ENCODE results near the gene FASN.

FASN gene

DNA sequence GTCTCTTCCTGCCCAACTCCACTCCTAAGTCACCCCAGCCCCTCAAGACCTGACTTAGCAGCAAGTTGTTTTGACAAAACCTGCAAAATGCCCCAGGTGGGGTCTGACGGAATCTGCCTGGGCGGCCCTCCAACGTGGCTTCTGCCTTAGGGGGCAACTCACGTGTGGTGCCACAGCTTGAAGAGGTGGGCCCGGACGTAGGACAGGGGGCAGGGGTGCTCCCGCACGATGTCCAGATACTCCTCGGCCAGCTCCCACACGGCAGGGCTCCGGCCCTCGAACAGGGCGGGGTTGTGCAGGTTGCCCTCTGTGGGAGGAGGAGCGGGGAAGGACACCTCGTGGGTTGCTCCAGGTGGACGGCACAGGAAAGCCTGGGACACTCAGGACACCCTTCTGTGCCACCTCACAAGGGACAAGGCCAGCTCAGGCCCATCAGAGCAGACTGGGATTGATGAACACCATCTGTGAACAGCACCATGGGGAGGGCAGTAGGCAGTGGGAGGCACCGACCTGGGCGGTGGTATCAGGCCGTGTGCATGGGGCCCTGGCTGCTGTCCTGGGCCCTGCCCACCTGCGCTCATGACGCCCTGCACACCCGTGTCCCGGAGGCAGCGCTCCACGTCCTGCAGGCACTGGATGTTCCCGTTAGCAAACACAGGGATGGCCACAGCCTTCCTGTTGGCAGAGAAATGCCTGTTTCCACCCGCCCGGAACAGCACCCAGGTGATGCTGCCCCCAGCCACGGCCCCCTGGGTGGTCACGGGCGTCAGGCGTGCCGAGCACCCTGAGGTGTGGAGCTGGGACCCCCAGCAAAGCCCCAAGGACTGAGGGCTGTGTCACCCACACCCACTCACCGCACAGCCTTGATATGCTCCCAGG is 36.8 kb downstream of the FASN start:
- no CpG with 5 or more reads among the region's 34 CpGs for WGBS, 2 donors (ENCODE audit: extremely low coverage in 2 of 2, insufficient read length in 2 of 2, insufficient replicate concordance in 1 of 2)
- no peak overlapping the region for H3K27ac ChIP-seq (replicated peaks; ENCODE audit: low read length)
- peaks cover 7 to 8% of the 10 kb centered on the region in 2 donors for H3K4me1 ChIP-seq (ENCODE audit: control insufficient read depth in 2 of 2, insufficient read depth in 1 of 2, low read depth in 1 of 2, low read length in 2 of 2)
- peak overlapping the region; percentile 65 for H4K8ac ChIP-seq (ENCODE audit: low read depth, low read length)
- H2AFZ ChIP-seq (ENCODE audit: low read length), result no peak overlapping the region
- no peak overlapping the region for H4K91ac ChIP-seq (ENCODE audit: low read depth, low read length, poor library complexity)
- no peak overlapping the region for H3K4ac ChIP-seq (ENCODE audit: low read length)
- H3K23ac ChIP-seq (ENCODE audit: low read depth, low read length, poor library complexity), result peak overlapping the region; percentile 20
- H2BK5ac ChIP-seq (ENCODE audit: low read length), result peak overlapping the region; percentile 13
- H3K9me3 ChIP-seq (replicated peaks in 1 of 2; ENCODE audit: control insufficient read depth in 2 of 2, insufficient read depth in 1 of 2, low read depth in 1 of 2, low read length in 2 of 2), result no peaks in the 10 kb centered on the region
- H3K9ac ChIP-seq (ENCODE audit: low read depth, low read length, poor library complexity), result no peak overlapping the region
- H3K18ac ChIP-seq (ENCODE audit: low read length), result peak overlapping the region; percentile 28
- peak overlapping the region in 1 of 2 donors; percentile 65 for H3K4me3 ChIP-seq (ENCODE audit: low read length in 2 of 2)
- no peak overlapping the region for H2BK15ac ChIP-seq (ENCODE audit: low read length)
- H2BK12ac ChIP-seq (ENCODE audit: low read length), result no peak overlapping the region
- H3K4me2 ChIP-seq (ENCODE audit: insufficient read depth, low read length, poor library complexity, severe bottlenecking), result no peak overlapping the region
- H2AK5ac ChIP-seq (ENCODE audit: low read depth, low read length), result peak overlapping the region; percentile 37
- H3K27me3 ChIP-seq (ENCODE audit: control insufficient read depth in 3 of 3, insufficient read depth in 3 of 3, low read depth in 1 of 3, low read length in 3 of 3), result no peaks in the 10 kb centered on the region
- peaks cover 54 to 77% of the 10 kb centered on the region in 2 donors for H3K36me3 ChIP-seq (replicated peaks in 1 of 2; ENCODE audit: control insufficient read depth in 2 of 2, insufficient read depth in 2 of 2, low read length in 2 of 2)
- no peak for DNase-seq (ENCODE audit: low spot score)
- H3K79me1 ChIP-seq (ENCODE audit: low read depth, low read length), result peaks cover 14% of the 10 kb centered on the region
- H2BK120ac ChIP-seq (ENCODE audit: low read depth, low read length), result no peak overlapping the region
- H3K14ac ChIP-seq (ENCODE audit: low read length), result no peak overlapping the region

DNA sequence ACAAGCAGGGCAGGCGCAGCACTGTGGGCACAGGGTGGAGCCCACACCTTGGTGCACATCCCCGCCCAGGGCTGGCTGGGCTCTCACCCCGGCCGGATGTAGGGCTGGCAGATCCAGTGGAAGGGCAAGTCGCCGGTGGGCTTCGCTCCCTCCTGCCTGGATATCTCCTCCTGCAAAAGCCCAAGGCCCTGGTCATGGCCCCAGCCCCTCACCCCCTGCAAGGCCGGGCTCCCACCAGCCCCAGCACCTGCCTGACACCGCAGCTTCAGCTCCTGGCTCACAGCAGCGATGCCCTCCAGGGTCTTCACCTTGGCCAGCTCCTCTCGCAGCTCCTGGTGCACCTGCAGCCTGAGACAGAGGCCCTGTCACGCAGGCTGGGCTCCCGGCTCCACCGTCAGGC is 37.4 kb downstream of the FASN start:
- Histone ChIP-seq H2AK5ac (ENCODE audit: low read depth, low read length) (no peak overlapping the region), H3K36me3 (replicated peaks in 1 of 2; ENCODE audit: control insufficient read depth in 2 of 2, insufficient read depth in 2 of 2, low read length in 2 of 2) (peaks cover 61 to 84% of the 10 kb centered on the region in 2 donors), H3K14ac (ENCODE audit: low read length) (no peak overlapping the region), H3K27me3 (ENCODE audit: control insufficient read depth in 3 of 3, insufficient read depth in 3 of 3, low read depth in 1 of 3, low read length in 3 of 3) (no peaks in the 10 kb centered on the region), H4K91ac (ENCODE audit: low read depth, low read length, poor library complexity) (no peak overlapping the region), H2AFZ (ENCODE audit: low read length) (no peak overlapping the region), H3K79me1 (ENCODE audit: low read depth, low read length) (peaks cover 14% of the 10 kb centered on the region), H2BK120ac (ENCODE audit: low read depth, low read length) (no peak overlapping the region), H3K18ac (ENCODE audit: low read length) (peak overlapping the region; percentile 28), H3K4ac (ENCODE audit: low read length) (no peak overlapping the region), H3K4me1 (ENCODE audit: control insufficient read depth in 2 of 2, insufficient read depth in 1 of 2, low read depth in 1 of 2, low read length in 2 of 2) (peaks cover 4 to 8% of the 10 kb centered on the region in 2 donors), H3K4me2 (ENCODE audit: insufficient read depth, low read length, poor library complexity, severe bottlenecking) (no peak overlapping the region), H4K8ac (ENCODE audit: low read depth, low read length) (no peak overlapping the region), H3K9me3 (replicated peaks in 1 of 2; ENCODE audit: control insufficient read depth in 2 of 2, insufficient read depth in 1 of 2, low read depth in 1 of 2, low read length in 2 of 2) (no peaks in the 10 kb centered on the region), H3K9ac (ENCODE audit: low read depth, low read length, poor library complexity) (no peak overlapping the region), H2BK12ac (ENCODE audit: low read length) (no peak overlapping the region), H2BK15ac (ENCODE audit: low read length) (no peak overlapping the region), H3K27ac (replicated peaks; ENCODE audit: low read length) (no peak overlapping the region), H2BK5ac (ENCODE audit: low read length) (peak overlapping the region; percentile 13), H3K23ac (ENCODE audit: low read depth, low read length, poor library complexity) (peak overlapping the region; percentile 73), H3K4me3 (ENCODE audit: low read length in 2 of 2) (no peak overlapping the region)
- DNase-seq (ENCODE audit: low spot score), result no peak
- WGBS, 2 donors (ENCODE audit: extremely low coverage in 2 of 2, insufficient read length in 2 of 2, insufficient replicate concordance in 1 of 2), result no CpG with 5 or more reads among the region's 14 CpGs

DNA sequence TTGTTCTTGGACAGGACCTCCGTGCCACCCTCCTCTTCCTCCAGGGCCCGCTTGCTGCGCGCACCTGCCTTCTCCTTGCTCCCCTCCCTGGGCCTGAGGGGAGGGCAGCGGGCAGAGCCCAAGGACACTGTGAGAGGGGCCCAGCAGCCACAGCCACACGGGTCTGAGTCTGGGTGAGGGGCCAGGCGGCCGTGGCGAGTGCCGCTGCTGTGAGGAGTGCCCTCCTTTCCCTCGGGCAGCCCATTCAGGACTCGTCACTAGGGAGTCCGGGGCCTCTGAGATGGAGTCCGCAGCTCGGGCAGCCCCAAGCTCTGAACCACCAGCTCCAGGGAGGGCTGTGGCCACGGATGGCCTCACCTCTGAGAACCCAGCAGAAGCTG is 38.0 kb downstream of the FASN start:
- DNase-seq (ENCODE audit: low spot score), result no peak
- Histone ChIP-seq H3K14ac (ENCODE audit: low read length) (no peak overlapping the region), H3K9ac (ENCODE audit: low read depth, low read length, poor library complexity) (no peak overlapping the region), H2BK15ac (ENCODE audit: low read length) (no peak overlapping the region), H3K23ac (ENCODE audit: low read depth, low read length, poor library complexity) (no peak overlapping the region), H3K18ac (ENCODE audit: low read length) (no peak overlapping the region), H3K9me3 (replicated peaks in 1 of 2; ENCODE audit: control insufficient read depth in 2 of 2, insufficient read depth in 1 of 2, low read depth in 1 of 2, low read length in 2 of 2) (no peaks in the 10 kb centered on the region), H3K27me3 (ENCODE audit: control insufficient read depth in 3 of 3, insufficient read depth in 3 of 3, low read depth in 1 of 3, low read length in 3 of 3) (no peaks in the 10 kb centered on the region), H4K91ac (ENCODE audit: low read depth, low read length, poor library complexity) (no peak overlapping the region), H3K4me2 (ENCODE audit: insufficient read depth, low read length, poor library complexity, severe bottlenecking) (no peak overlapping the region), H3K4me3 (ENCODE audit: low read length in 2 of 2) (no peak overlapping the region), H2AFZ (ENCODE audit: low read length) (no peak overlapping the region), H2BK120ac (ENCODE audit: low read depth, low read length) (no peak overlapping the region), H3K4ac (ENCODE audit: low read length) (no peak overlapping the region), H2AK5ac (ENCODE audit: low read depth, low read length) (no peak overlapping the region), H3K27ac (replicated peaks; ENCODE audit: low read length) (no peak overlapping the region), H3K36me3 (replicated peaks in 1 of 2; ENCODE audit: control insufficient read depth in 2 of 2, insufficient read depth in 2 of 2, low read length in 2 of 2) (peaks cover 66 to 89% of the 10 kb centered on the region in 2 donors), H3K4me1 (ENCODE audit: control insufficient read depth in 2 of 2, insufficient read depth in 1 of 2, low read depth in 1 of 2, low read length in 2 of 2) (peaks cover 4 to 7% of the 10 kb centered on the region in 2 donors), H2BK12ac (ENCODE audit: low read length) (no peak overlapping the region), H4K8ac (ENCODE audit: low read depth, low read length) (no peak overlapping the region), H2BK5ac (ENCODE audit: low read length) (no peak overlapping the region), H3K79me1 (ENCODE audit: low read depth, low read length) (peaks cover 11% of the 10 kb centered on the region)
- WGBS, 2 donors (ENCODE audit: extremely low coverage in 2 of 2, insufficient read length in 2 of 2, insufficient replicate concordance in 1 of 2), result no CpG with 5 or more reads among the region's 16 CpGs

GRCh38 chr17:82059272-82060000 is 38.6 kb downstream of the FASN start:
- no peak overlapping the region for H3K4ac ChIP-seq (ENCODE audit: low read length)
- H3K9me3 ChIP-seq (replicated peaks in 1 of 2; ENCODE audit: control insufficient read depth in 2 of 2, insufficient read depth in 1 of 2, low read depth in 1 of 2, low read length in 2 of 2), result no peaks in the 10 kb centered on the region
- no peak overlapping the region for H4K91ac ChIP-seq (ENCODE audit: low read depth, low read length, poor library complexity)
- peaks cover 10% of the 10 kb centered on the region for H3K79me1 ChIP-seq (ENCODE audit: low read depth, low read length)
- H2BK5ac ChIP-seq (ENCODE audit: low read length), result no peak overlapping the region
- H3K18ac ChIP-seq (ENCODE audit: low read length), result no peak overlapping the region
- H2BK15ac ChIP-seq (ENCODE audit: low read length), result no peak overlapping the region
- no CpG with 5 or more reads among the region's 19 CpGs for whole genome bisulfite sequencing, 2 donors (ENCODE audit: extremely low coverage in 2 of 2, insufficient read length in 2 of 2, insufficient replicate concordance in 1 of 2)
- no peak overlapping the region for H2AFZ ChIP-seq (ENCODE audit: low read length)
- H2BK12ac ChIP-seq (ENCODE audit: low read length), result no peak overlapping the region
- no peak overlapping the region for H2AK5ac ChIP-seq (ENCODE audit: low read depth, low read length)
- no peak overlapping the region for H3K27ac ChIP-seq (replicated peaks; ENCODE audit: low read length)
- H3K4me2 ChIP-seq (ENCODE audit: insufficient read depth, low read length, poor library complexity, severe bottlenecking), result no peak overlapping the region
- H3K23ac ChIP-seq (ENCODE audit: low read depth, low read length, poor library complexity), result no peak overlapping the region
- H3K4me3 ChIP-seq (ENCODE audit: low read length in 2 of 2), result peak overlapping the region in 1 of 2 donors; percentile 22
- H4K8ac ChIP-seq (ENCODE audit: low read depth, low read length), result no peak overlapping the region
- no peak overlapping the region for H3K14ac ChIP-seq (ENCODE audit: low read length)
- no peak overlapping the region for H2BK120ac ChIP-seq (ENCODE audit: low read depth, low read length)
- no peak for DNase-seq (ENCODE audit: low spot score)
- no peak overlapping the region for H3K9ac ChIP-seq (ENCODE audit: low read depth, low read length, poor library complexity)
- peaks cover under 1 to 1% of the 10 kb centered on the region in 2 donors for H3K4me1 ChIP-seq (ENCODE audit: control insufficient read depth in 2 of 2, insufficient read depth in 1 of 2, low read depth in 1 of 2, low read length in 2 of 2)
- H3K27me3 ChIP-seq (ENCODE audit: control insufficient read depth in 3 of 3, insufficient read depth in 3 of 3, low read depth in 1 of 3, low read length in 3 of 3), result no peaks in the 10 kb centered on the region
- H3K36me3 ChIP-seq (replicated peaks in 1 of 2; ENCODE audit: control insufficient read depth in 2 of 2, insufficient read depth in 2 of 2, low read length in 2 of 2), result peaks cover 70 to 95% of the 10 kb centered on the region in 2 donors

All from neuronal stem cell (in vitro differentiated cells).